Endothelial cell (in vitro differentiated cells): Measurements from ENCODE around the gene PHEX. TPM values are rescaled to one million over a fixed set of nuclear protein-coding genes. Genes with fewer than 3 reads are reported as not detected.

ENCODE experiments used
- DNase-seq: peaks from one replicate; pipeline ENCODE4 v3.0.0; 2021; ENCODE audit warnings: low spot score
- H3K27ac Mint-ChIP-seq: one replicate; pipeline ENCODE4 v1.8.0; 2021; ENCODE audit warnings: mixed read lengths, inconsistent platforms; ENCODE audit not compliant: unreplicated experiment
- H3K27me3 Mint-ChIP-seq: one replicate; pipeline ENCODE4 v1.8.0; 2021; ENCODE audit warnings: mild to moderate bottlenecking, moderate library complexity, mixed read lengths, inconsistent platforms; ENCODE audit not compliant: unreplicated experiment
- H3K36me3 Mint-ChIP-seq: one replicate; pipeline ENCODE4 v1.8.0; 2021; ENCODE audit warnings: mild to moderate bottlenecking, low read depth, mixed read lengths, inconsistent platforms; ENCODE audit not compliant: unreplicated experiment
- H3K4me1 Mint-ChIP-seq: one replicate; pipeline ENCODE4 v1.8.0; 2021; ENCODE audit warnings: mild to moderate bottlenecking, mixed read lengths, inconsistent platforms; ENCODE audit not compliant: unreplicated experiment
- H3K4me3 Mint-ChIP-seq: one replicate; pipeline ENCODE4 v1.8.0; 2021; ENCODE audit warnings: mild to moderate bottlenecking, mixed read lengths, inconsistent platforms; ENCODE audit not compliant: unreplicated experiment
- H3K9me3 Mint-ChIP-seq: one replicate; pipeline ENCODE4 v1.8.0; 2021; ENCODE audit warnings: mixed read lengths, inconsistent platforms; ENCODE audit not compliant: unreplicated experiment
- total RNA-seq: library from RNA; stranded (reverse); fragmentation: NEBNext Ultra II Directional; extraction: Animal tissue kit (Norgen Biotek cat#: 25700); gene quantifications from one replicate; pipeline ENCODE4 v1.2.1, GENCODE V29; 2021; ENCODE audit not compliant: unreplicated experiment
- TF ChIP-seq, protein P1 (sequence below): fragments of 200-600 bp; sonication (generic); IDR thresholded peaks from one replicate; pipeline ENCODE4 v1.5.0; 2021; ENCODE audit warnings: antibody characterized with exemption; ENCODE audit not compliant: unreplicated experiment

The PHEX gene
- total RNA-seq, 1 donor from 2014 or later: 0.46 TPM

DNA sequence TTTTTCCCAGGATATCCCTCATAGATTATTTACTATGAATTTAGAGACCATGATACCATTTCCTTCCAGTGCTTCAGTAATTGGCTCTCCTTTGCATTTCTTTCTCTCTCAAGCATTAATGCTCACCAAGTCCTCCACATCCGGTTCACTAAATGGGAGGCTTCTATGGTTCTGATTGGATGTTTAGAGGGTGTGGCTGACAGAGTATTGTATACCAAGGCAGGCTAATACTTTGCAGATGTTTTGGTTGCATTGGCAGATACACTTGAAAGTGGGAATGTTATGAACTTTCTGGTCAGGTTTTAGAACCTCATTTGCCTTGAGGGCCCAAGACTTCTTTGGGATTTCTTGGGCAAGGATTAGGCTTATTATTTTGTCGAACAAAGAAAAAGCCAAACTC lies 264.7 kb downstream of the PHEX start:
- Mint-ChIP-seq H3K36me3 (no peaks in the 10 kb centered on the region), H3K27ac (no peak overlapping the region), H3K4me1 (no peaks in the 10 kb centered on the region)

DNA sequence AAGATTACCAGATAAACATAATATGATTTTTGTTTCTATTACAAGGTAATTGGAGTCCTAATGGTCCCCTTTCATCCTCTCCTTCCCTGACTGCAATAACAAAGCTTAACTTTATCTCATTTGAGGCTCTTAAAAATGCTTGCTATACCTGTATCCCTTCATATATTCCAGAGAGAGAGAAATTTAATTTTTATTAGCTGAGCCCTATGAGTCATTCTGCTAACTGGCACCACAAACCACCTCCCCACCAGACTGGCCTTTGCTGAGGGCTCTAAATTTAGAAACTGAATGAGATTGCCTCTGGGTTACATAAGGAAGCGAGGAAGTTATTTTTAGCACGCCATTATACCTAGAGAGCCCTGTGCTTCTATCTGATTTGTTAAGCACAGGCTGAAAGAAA lies 268.0 kb downstream of the PHEX start:
- no peaks in the 10 kb centered on the region for H3K4me1 Mint-ChIP-seq
- no peaks in the 10 kb centered on the region for H3K36me3 Mint-ChIP-seq

More for the DNA sequence above, 264.7 kb downstream of the PHEX start:
- Mint-ChIP-seq H3K4me3 (no peak overlapping the region), H3K27me3 (no peaks in the 10 kb centered on the region), H3K9me3 (no peaks in the 10 kb centered on the region)
- DNase-seq: no peak
- TF ChIP-seq, protein P1, sequence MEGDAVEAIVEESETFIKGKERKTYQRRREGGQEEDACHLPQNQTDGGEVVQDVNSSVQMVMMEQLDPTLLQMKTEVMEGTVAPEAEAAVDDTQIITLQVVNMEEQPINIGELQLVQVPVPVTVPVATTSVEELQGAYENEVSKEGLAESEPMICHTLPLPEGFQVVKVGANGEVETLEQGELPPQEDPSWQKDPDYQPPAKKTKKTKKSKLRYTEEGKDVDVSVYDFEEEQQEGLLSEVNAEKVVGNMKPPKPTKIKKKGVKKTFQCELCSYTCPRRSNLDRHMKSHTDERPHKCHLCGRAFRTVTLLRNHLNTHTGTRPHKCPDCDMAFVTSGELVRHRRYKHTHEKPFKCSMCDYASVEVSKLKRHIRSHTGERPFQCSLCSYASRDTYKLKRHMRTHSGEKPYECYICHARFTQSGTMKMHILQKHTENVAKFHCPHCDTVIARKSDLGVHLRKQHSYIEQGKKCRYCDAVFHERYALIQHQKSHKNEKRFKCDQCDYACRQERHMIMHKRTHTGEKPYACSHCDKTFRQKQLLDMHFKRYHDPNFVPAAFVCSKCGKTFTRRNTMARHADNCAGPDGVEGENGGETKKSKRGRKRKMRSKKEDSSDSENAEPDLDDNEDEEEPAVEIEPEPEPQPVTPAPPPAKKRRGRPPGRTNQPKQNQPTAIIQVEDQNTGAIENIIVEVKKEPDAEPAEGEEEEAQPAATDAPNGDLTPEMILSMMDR: no peak

More for the DNA sequence above, 268.0 kb downstream of the PHEX start:
- no peaks in the 10 kb centered on the region for H3K27me3 Mint-ChIP-seq
- DNase-seq: no peak
- no peak overlapping the region for H3K27ac Mint-ChIP-seq
- TF ChIP-seq, protein P1: no peak
- H3K4me3 Mint-ChIP-seq: no peak overlapping the region
- H3K9me3 Mint-ChIP-seq: no peaks in the 10 kb centered on the region

Other genes starting within 250 kb of the PHEX start
- 9.4 TPM for gene MBTPS2, start 192.7 kb upstream of the PHEX start, total RNA-seq
- gene YY2, start 176.3 kb upstream of the PHEX start, total RNA-seq: 1.6 TPM
- 161 TPM for gene SMS, start 91.6 kb upstream of the PHEX start, total RNA-seq
- gene CBLL2, start 240.6 kb downstream of the PHEX start, total RNA-seq: not detected